ENCODE measurements around the gene FHDC1.

FHDC1 gene

GRCh38 chr4:152983774-152984411, 47.8 kb downstream of the FHDC1 start:
- H3K9ac ChIP-seq (ENCODE audit: low read length): no peak overlapping the region
- TF ChIP-seq EZH2 (IDR thresholded peaks at IDR 0.05; ENCODE audit: borderline replicate concordance, low read length): no peak
- TF ChIP-seq CTCF (IDR thresholded peaks at IDR 0.05; ENCODE audit: low read length): no peak
- no peak overlapping the region for H3K4me3 ChIP-seq (ENCODE audit: low read depth, low read length, poor library complexity, severe bottlenecking)
- H3K9me3 ChIP-seq (ENCODE audit: low read length): no peaks in the 10 kb centered on the region
- H3F3A ChIP-seq (ENCODE audit: insufficient read depth, low read length): no peaks in the 10 kb centered on the region
- H3K9me2 ChIP-seq (ENCODE audit: low read depth, low read length): no peaks in the 10 kb centered on the region
- no peaks in the 10 kb centered on the region for H3K79me2 ChIP-seq (ENCODE audit: insufficient read depth, low read length)
- no peak overlapping the region for H3K27ac ChIP-seq (ENCODE audit: low read depth, low read length, poor library complexity, severe bottlenecking)
- no peak overlapping the region for H2AFZ ChIP-seq (ENCODE audit: low read length)
- H3K4me1 ChIP-seq (ENCODE audit: insufficient read depth, low read length, severe bottlenecking): no peaks in the 10 kb centered on the region
- no peaks in the 10 kb centered on the region for H4K20me1 ChIP-seq (ENCODE audit: insufficient read depth, low read length)
- no peak overlapping the region for H3K4me2 ChIP-seq (ENCODE audit: low read length)
- no peaks in the 10 kb centered on the region; the same call in none of the 2 replicates for H3K27me3 ChIP-seq (ENCODE audit: insufficient read depth, low read length)
- H3K36me3 ChIP-seq (ENCODE audit: insufficient read depth, low read length): no peaks in the 10 kb centered on the region

- H3F3A ChIP-seq (ENCODE audit: insufficient read depth, low read length): no peaks in the 10 kb centered on the region
- no peaks in the 10 kb centered on the region for H3K9me2 ChIP-seq (ENCODE audit: low read depth, low read length)
- no peaks in the 10 kb centered on the region for H3K36me3 ChIP-seq (ENCODE audit: insufficient read depth, low read length)
- TF ChIP-seq CTCF (IDR thresholded peaks at IDR 0.05; ENCODE audit: low read length): no peak
- no peak for TF ChIP-seq EZH2 (IDR thresholded peaks at IDR 0.05; ENCODE audit: borderline replicate concordance, low read length)
- no peak overlapping the region for H3K27ac ChIP-seq (ENCODE audit: low read depth, low read length, poor library complexity, severe bottlenecking)
- no peaks in the 10 kb centered on the region for H4K20me1 ChIP-seq (ENCODE audit: insufficient read depth, low read length)
- no peak overlapping the region for H3K4me2 ChIP-seq (ENCODE audit: low read length)
- H3K79me2 ChIP-seq (ENCODE audit: insufficient read depth, low read length): no peaks in the 10 kb centered on the region
- H2AFZ ChIP-seq (ENCODE audit: low read length): no peak overlapping the region
- H3K4me1 ChIP-seq (ENCODE audit: insufficient read depth, low read length, severe bottlenecking): no peaks in the 10 kb centered on the region
- no peaks in the 10 kb centered on the region for H3K9me3 ChIP-seq (ENCODE audit: low read length)
- no peak overlapping the region for H3K9ac ChIP-seq (ENCODE audit: low read length)
- no peaks in the 10 kb centered on the region for H3K27me3 ChIP-seq (ENCODE audit: insufficient read depth, low read length)
- no peak overlapping the region for H3K4me3 ChIP-seq (ENCODE audit: low read depth, low read length, poor library complexity, severe bottlenecking)
Measured at GRCh38 chr4:152988721-152989553, 52.8 kb downstream of the FHDC1 start.

GRCh38 chr4:152989554-152989970, 53.4 kb downstream of the FHDC1 start:
- H3F3A ChIP-seq (ENCODE audit: insufficient read depth, low read length): no peaks in the 10 kb centered on the region
- H3K4me1 ChIP-seq (ENCODE audit: insufficient read depth, low read length, severe bottlenecking): no peaks in the 10 kb centered on the region
- H3K9me2 ChIP-seq (ENCODE audit: low read depth, low read length): no peaks in the 10 kb centered on the region
- no peaks in the 10 kb centered on the region for H3K36me3 ChIP-seq (ENCODE audit: insufficient read depth, low read length)
- no peaks in the 10 kb centered on the region for H3K9me3 ChIP-seq (ENCODE audit: low read length)
- no peak overlapping the region for H3K27ac ChIP-seq (ENCODE audit: low read depth, low read length, poor library complexity, severe bottlenecking)
- H3K4me3 ChIP-seq (ENCODE audit: low read depth, low read length, poor library complexity, severe bottlenecking): no peak overlapping the region
- H3K79me2 ChIP-seq (ENCODE audit: insufficient read depth, low read length): no peaks in the 10 kb centered on the region
- no peak for TF ChIP-seq EZH2 (IDR thresholded peaks at IDR 0.05; ENCODE audit: borderline replicate concordance, low read length)
- no peaks in the 10 kb centered on the region for H3K27me3 ChIP-seq (ENCODE audit: insufficient read depth, low read length)
- H2AFZ ChIP-seq (ENCODE audit: low read length): no peak overlapping the region
- no peak overlapping the region for H3K9ac ChIP-seq (ENCODE audit: low read length)
- H4K20me1 ChIP-seq (ENCODE audit: insufficient read depth, low read length): no peaks in the 10 kb centered on the region
- no peak overlapping the region for H3K4me2 ChIP-seq (ENCODE audit: low read length)

Measured in OCI-LY1 (cell line).